GM12891 (cell line): ENCODE data around the gene PPP4R1.

Source experiments
- POLR2A ChIP-seq: IDR thresholded peaks from 2 replicates; pipeline ENCODE4 v1.6.1; 2011; ENCODE audit warnings: low read depth, low read length, control low read depth
- POLR2AphosphoS5 ChIP-seq: IDR thresholded peaks from 2 replicates; pipeline ENCODE4 v1.6.1; 2011; ENCODE audit warnings: low read depth, low read length, control low read depth
- SPI1 ChIP-seq: IDR thresholded peaks from 2 replicates; pipeline ENCODE4 v1.6.1; 2011; ENCODE audit warnings: low read depth, low read length, control low read depth
- TAF1 ChIP-seq: IDR thresholded peaks from 2 replicates; pipeline ENCODE4 v1.6.1; 2011; ENCODE audit warnings: low read depth, low read length, control low read depth

- no peak for TF ChIP-seq POLR2AphosphoS5
- no peak for TF ChIP-seq POLR2A
- TF ChIP-seq TAF1: no peak
- TF ChIP-seq SPI1: no peak
Observed at GRCh38 chr18:9609190-9609589, 5.2 kb downstream of the PPP4R1 start.
